Left hindlimb (tissue), 1 donor: ENCODE measurements around the gene CCDC138.

Experiments used
- DNase-seq: peaks from one replicate; pipeline ENCODE4 v3.0.0-alpha.2; 2018

Gene CCDC138

DNA sequence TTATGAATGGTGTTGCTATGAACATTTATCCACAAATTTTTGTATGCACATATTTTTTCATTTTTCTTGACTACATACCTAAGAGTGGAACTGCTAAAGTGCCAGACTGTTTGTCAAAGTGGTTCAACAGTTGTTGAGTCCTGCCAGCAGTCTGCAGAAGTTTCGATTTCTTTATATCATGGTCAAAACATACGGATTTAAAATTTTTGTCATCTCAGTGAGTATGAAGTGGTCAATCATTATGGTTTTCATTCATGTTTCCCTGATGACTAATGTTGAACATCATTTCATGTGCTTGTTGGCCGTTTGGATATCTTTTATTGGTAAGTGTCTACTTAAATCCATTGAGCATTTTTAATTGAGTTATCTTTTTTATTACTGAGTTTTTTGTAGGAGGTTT, 39.2 kb downstream of the CCDC138 start:
- no peak for DNase-seq

DNA sequence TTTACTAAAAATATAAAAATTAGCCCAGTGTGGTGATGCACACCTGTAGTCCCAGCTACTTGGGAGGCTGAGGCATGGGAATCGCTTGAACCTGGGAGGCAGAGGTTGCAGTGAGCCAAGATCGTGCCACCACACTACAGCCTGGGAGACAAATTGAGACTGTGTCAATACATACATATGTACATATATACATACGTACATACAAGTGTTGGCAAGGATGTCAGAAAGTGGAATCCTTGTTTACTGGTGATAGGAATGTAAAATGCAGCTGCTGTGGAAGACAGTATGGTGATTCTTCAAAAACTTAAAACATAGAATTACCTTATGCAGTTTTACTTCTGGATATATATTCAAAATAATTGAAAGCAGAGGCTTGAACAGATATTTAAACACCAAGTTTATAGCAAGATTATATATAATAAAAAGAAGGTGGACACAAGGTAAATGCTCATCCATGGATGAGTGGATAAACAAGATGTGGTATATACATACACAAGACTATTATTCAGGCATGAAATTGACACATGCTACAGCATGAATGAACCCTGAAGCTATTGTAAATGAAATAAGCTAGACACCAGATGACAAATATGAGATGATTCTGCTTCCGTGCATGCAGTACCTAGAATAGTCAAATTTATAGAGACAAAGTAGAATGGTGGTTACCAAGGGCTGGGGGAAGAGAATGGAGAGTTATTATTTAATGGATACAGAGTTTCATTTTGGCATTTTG, 43.2 kb downstream of the CCDC138 start:
- DNase-seq = no peak

DNA sequence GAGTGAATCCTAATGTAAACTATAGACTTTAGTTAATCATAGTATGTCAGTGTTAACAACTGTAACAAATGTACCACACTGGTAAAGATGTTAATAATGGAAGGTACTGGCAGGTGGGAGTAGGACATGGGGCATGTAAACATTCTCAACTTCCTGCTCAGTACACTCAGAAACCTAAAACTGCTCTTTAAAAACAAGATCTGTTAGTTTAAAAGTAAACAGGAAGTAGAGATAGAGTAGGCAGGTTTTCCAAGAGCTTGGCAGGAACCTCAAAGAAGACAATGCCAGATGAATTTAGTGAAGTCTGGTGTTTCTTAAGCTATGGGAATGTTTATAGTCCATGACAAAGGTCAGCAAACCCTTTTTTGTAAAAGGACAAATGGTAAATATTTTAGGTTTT, 46.6 kb downstream of the CCDC138 start:
- DNase-seq = no peak

DNA sequence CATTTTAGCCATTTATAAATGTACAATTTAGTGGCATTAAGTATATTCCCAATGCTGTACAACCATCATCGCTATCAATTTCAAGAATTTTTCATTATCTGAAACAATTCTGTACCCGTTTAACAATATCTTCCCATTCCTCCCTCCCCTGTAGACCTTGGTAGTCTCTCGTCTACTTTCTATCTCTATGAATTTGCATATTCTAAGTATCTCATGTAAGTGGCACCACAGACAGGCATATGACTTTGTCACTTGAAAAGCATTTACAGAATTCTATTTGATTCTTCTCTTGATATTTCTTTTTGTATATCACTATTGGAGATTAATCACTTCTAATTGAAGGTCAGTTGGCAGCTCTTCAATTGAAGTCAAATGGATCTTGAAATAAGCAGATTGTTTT, 48.0 kb downstream of the CCDC138 start:
- no peak for DNase-seq

DNA sequence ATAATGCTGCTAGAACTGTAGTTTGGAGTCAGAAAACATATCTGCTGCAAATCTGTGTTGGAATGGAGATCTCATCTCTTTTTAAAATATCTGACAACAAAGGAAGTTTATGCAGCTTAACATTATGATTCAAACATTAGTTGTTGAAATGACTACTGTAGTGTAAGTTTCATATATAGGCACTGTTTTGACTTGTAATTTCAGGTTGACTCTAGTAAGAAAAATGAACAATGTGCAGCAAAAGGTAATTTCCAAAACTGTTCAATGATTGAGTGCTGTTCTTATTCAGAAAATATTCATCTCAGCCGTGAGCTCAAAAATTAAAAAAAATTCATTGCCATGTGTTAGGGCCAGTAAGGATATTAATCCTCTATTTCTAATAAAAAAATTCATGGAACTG, 48.5 kb downstream of the CCDC138 start:
- no peak for DNase-seq

DNA sequence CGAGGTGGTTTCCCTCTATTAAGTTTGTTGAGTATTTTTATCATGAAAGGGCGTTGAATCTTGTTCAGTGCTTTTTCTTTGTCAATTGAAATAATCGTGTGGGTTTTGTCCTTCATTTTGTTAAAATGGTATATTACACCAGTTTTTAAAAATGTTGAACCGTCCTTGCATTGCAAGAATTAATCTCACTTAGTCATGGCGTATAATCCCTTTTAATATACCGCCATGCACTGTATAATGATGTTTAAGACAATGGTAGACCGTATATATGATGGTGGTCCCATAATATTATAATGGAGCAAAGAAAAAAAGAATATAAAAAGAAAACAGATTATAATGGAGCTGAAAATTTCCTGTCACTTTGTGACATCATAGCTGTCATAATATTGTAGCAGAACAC, 50.6 kb downstream of the CCDC138 start:
- no peak for DNase-seq

DNA sequence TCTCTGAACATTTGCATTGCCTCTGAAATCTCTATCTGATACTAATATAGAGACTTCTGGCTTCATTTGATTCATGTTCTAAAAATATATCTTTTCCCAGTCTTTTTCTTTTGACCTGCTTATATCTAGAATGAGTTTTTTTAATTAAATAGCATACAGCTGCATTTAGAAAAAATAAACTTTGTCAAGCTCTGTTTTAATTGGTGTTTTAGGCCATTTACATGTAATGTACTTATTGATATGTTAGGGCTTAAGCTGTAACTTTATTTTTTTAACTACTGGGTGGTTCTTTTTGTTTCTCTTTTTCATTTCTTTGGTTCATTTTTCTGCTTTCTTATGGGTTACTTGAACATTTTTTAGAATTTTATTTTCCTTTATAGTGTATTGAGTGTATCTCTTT, 54.9 kb downstream of the CCDC138 start:
- no peak for DNase-seq

DNA sequence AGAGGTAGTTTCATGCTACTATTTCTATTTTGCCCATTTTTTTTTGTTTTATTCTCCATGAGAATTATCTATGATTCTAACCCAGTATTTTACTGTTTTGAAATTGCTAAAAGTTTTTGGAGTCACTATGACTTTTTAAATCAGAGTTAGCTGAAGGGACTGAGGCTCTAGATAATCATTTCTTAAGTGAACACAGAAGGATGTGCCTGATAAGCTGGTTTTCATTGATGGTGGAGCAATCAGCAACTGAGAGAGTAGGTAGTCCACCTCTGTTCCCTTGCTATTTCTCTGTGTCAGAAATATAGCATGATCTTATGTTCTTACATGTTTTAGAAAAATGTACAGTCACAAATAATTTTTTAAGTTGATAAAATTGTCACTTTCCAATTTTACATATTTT, 59.4 kb downstream of the CCDC138 start:
- DNase-seq = no peak

DNA sequence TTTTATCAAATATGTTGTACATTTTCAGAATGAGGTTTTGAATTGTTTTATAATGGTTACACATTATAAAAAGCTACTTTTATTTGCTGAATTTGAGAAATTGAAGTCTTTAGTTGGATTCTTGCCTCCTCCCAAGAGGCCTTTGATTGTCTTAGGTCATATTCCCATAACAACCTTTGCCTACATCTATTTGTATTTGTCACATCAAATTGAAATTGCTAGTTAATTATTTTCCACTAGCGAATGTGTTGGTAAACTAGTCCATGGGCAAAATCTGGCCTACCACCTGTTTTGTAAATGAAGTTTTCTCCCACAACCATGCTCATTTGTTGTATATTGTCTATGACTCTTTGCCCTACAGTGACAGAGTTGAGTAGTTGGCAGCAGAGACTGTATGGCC, 60.4 kb downstream of the CCDC138 start:
- no peak for DNase-seq

DNA sequence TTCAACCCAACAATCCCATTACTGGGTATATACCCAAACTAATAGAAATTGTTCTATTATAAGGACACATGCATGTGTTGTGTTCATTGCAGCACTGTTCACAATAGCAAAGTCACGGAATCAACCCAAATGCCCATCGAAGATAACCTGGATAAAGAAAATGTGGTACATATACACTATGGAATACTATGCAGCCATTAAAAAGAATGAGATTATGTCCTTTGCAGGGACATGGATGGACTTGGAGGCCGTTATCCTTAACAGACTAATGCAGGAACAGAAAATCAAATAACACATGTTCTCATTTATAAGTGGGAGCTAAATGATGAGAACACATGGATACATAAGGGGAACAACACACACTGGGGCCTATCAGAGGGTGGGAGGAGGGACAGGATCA, 65.8 kb downstream of the CCDC138 start:
- DNase-seq = no peak

DNA sequence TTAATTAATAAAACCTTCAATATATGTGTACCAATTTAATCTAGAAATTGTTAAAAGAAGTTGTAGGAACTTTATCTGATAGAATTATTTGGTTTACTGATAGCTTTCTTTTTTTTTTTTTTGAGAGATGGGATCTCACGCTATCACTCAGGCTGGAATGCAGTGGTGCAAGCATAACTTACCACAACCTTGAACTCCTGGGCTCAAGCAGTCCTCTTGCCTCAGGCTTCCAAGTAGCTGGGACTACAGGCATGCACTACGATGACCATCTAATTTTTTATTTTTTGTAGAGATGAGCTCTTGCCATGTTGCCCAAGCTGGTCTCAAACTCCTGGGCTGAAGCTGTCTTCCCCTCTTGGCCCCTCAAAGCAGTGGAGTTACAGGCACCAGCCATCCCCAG, 66.8 kb downstream of the CCDC138 start:
- DNase-seq = no peak

DNA sequence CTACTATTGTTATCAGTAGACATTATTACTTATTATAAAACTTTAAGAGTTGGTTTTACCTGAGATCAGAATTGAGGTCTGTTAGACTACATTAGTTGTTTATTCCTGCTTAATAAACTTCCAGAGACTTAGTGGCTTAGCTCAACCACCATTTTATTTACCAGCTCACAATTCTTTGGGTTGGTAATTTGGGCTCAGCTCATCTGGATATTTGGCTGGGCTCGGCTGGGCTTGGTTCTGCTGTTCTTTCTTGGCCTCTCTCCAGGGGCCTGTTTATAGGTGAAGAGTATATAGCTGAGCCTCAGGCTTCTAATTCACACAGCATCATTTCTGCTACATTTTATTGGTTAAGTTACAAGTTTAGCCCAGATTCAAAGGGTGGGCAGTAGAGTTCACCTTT, 67.9 kb downstream of the CCDC138 start:
- DNase-seq = no peak

DNA sequence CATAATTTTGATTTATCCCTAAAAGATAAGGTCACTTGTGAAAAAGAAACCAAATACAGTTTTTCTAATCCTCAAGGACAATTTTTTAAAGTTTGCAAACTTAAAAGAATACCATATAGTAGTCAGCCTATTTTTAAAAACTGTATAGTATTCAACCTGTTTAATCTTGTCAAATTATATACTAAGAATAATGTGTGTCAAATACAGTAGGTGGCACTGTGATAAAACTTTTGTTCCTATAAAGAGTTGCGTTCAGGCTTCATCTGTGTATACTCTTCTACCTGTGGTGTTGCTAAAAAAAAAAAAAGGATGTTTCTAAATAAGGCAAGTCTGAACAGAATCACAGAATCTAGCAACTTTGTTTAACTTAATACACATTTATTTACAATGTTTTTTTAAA, 68.6 kb downstream of the CCDC138 start:
- no peak for DNase-seq

DNA sequence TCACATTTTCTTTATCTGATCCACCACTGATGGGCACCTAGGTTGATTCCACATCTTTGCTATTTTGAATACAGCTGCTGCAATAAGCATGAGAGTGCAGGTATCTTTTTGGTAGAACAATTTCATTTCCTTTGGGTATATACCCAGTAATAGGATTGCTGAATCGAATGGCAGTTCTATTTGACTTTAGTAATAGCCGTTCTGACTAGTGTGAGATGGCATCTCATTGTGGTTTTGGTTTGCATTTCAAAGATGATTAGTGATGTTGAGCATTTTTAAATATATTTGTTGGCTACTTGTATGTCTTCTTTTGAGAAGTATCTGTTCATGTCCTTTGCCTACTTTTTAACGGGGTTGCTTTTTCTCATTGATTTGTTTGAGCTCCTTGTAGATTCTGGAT, 72.3 kb downstream of the CCDC138 start:
- no peak for DNase-seq

DNA sequence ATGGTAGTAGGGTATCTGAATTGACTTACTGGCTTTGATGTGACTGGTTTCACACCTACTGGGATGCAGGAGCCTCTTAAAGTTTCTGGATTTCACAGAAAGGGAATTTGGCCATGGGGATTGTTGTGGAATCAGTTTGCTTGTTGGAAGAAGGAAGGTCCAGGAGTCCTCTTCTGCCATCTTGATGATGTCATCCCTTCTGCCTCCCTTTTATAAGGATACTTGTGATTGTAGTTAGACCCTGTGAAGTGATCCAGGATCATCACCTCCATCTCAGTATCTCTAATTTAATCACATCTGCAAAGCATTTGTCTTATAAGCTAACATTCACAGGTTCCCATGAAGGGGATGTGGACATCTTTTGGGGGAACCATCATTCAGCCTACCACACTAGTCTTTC, 79.5 kb downstream of the CCDC138 start:
- DNase-seq = no peak

DNA sequence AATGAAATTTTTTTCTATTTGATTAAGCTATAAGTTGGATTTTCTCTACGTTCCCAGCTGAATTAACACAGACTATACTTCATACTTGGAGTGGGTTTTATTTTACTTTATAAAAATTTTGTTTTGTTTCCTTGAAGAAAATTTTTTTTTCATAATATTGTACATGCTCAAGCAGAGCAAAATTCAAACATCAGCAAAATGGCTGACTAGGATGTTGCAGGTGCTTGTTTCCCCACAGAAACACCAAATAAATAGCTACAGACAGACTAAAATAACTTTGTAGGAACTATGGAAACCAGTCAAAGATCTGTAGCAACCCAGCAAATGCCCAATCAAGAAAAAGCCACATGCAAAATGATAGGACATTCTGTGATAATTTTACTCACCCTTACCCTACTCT, 82.3 kb downstream of the CCDC138 start:
- no peak for DNase-seq

DNA sequence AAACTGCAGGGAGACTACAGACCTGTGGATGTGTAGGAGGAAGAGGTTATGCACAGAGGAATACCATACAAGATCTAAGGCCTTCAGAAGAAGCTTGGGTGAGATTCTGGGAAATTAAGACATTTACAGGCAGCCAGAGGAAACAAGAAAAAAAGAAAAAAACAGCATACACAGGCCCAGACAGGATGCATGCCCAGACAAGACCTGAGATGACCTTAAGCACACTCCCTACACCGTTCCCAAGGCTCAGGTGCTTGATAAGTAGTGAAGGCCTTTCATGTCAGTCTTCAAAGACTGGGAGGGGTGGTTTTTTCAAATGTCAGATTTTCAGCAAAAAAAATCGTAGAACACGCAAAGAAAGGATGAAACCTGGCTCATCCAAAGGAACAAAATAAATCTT, 83.0 kb downstream of the CCDC138 start:
- no peak for DNase-seq

DNA sequence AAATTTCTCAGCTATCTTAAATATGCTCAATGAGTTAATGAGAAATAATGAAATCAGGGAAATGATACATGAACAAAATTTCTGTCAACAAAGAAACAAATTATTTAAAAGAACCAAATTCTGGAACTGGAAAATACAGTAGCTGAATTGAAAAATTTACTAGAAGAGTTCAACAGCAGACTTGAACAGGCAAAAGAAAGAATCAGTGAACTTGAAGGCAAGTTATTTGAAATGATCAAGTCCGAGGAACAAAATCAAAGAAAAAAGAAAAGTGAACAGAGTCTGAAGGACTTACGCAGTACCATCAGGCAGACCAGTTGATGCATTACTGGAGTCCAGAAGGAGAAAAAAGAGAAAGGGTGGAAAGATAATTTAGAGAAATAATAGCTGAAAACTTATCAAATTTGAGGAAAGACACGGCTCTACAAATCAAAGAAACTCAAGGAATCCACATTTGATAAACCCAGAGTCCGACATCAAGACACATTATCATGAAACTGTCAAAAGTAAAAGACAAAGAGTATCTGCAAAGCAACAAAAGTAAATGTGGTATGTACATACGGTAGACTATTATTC, 83.6 kb downstream of the CCDC138 start:
- no peak for DNase-seq

DNA sequence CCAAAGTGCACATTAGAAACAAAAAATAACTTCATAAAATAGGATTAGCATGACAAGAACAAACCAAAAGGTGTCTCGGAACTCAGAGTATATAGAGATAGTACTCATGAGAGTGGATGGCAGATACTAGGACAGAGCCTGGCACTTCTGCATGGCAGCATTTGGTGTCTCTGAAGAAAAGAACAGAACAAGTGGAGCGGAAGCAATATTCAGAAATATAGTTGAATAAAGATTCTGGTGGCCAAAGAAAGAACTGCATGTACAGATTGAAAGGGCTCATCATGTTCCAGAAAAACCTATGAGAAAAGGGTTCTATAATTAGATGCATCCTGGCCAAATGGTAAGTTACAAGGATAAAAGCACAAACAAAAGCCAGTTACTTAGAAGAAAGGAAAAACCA, 90.9 kb downstream of the CCDC138 start:
- DNase-seq = no peak

DNA sequence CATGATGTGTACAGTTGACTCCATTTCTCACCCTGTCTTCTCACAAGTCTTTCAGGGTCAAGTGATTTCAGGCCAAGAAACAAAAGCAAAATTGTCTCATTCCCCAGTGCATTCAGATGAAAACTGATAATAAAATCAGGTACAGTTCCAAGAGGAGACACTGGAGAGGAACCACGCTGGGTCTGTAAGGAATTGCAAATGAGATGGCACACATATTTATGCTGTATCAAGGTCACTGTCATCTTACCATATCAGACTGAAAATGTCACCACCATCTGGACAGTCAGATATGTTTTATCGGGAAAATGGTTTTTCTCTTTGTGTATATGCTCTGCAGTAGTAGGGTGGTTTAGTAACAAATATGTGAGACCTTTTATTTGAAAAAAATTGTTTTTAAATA, 91.7 kb downstream of the CCDC138 start:
- no peak for DNase-seq

DNA sequence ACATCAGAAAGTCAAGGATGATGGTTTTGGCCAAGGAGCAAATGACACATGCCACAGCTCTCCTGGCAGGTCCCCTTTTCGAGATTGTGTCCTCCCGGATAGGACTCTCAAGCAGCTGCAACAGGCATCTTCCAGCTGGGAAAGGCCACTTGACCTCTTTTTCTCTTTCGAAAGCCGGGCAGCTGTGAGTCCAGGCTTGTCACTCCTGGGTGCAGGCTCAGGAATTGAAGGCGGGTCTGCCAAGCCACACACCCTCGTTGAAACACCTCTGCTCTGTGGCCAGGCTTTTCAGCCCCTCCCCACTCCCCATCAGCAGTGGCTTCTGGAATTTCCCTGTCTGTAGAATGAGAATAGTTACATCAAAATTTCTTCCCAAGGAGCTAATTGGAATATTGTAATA, 98.0 kb downstream of the CCDC138 start:
- no peak for DNase-seq

DNA sequence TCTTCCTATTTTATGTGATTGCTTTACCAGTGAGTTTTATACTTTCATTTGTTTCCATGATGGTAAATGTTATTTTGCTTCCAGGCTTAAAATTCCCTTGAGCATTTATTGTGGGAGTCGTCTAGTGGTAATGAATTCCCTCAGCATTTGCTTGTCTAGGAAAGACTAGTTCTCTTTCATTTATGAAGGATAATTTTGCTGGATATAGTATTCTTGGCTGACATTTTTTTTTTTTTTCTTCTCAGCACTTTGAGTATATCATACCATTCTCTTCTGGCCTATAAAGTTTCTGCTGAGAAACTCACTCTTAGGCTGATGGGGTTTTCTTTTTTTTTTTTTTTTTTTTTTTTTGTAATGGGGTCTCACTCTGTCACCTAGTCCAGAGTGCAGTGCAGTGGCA, 103.3 kb downstream of the CCDC138 start:
- no peak for DNase-seq

DNA sequence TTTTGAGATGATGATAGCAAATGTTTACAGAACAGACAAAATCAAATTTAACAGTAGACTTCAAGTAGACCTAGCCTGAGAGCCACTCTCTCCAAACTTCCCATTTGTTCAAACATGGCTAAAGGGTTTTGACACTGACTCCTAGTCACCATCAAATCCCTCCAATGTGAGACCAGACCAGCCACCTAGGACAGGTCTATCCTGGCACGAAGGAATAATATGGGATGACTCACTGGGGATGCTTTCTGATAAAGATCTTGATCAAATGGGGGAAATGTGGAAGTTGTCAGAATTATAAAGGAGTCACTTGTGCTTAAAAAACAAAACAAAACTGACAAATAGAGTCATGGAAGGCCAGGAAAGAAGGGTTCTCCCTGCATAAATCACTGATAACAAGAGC, 106.7 kb downstream of the CCDC138 start:
- no peak for DNase-seq

DNA sequence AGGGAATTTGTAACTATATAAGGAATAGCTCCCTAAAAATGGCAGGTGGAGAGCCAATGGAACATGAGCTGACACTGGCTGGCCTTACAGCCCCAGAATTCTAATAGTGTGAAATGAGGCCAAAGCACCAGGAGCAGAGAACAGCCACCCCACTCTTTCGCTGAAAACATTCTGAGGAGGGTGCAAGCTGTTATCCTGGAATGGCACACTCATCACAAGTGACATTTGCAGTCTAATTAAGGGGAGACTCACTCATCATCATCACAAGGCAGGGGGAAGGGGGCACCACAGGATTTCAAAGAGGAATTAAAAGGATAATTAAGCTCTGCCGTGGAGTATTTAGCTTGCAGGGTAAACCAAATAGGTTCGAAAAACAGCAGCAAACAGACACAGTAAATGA, 108.2 kb downstream of the CCDC138 start:
- no peak for DNase-seq

DNA sequence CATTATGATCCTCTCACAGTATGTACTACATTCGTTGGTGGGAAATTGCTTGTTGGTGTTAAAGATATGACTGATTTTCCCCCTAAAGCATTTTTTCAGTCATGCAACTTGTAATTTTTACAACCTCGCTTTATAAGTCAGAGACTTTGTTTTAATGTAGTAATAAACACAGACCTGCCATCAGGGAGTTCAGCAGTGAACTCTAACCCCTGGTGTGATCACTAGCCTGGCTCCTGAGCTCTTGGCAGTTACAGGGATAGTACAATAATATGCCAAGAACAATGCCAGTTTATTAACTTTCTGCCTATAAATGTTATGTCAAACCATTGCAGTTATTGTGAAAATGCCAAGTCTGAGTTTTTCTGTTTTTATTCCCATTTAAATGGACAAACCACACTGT, 108.6 kb downstream of the CCDC138 start:
- no peak for DNase-seq
